ENCODE data around the gene TAP2. TPM values are rescaled to one million over a fixed set of nuclear protein-coding genes. Genes with fewer than 3 reads are reported as not detected.
A peak's percentile ranks its signal among the peaks of the same experiment; 100 is the strongest.

TAP2 gene
- total and polyA plus RNA-seq, 2 of the 13 experiments (the other 11 are each of a cell fraction or from before 2014, with no cell fraction given) = 10.3 to 17.6 TPM

GRCh38 chr6:32843979-32844838 is 5.7 kb upstream of the TAP2 start, which contains the start of gene PSMB8 (continued):
- TF ChIP-seq ZBTB40 (IDR thresholded peaks at IDR 0.05) (no peak), ZBTB40 (CRISPR knock-in tag; IDR thresholded peaks at IDR 0.05) (no peak), KAT7 (CRISPR knock-in tag; IDR thresholded peaks at IDR 0.05; ENCODE audit: borderline replicate concordance) (no peak), ZNF281 (CRISPR knock-in tag; IDR thresholded peaks at IDR 0.05; ENCODE audit: borderline replicate concordance) (no peak), CBX1 (IDR thresholded peaks at IDR 0.05; ENCODE audit: low read depth) (no peak), ZNF788 (CRISPR knock-in tag; IDR thresholded peaks at IDR 0.05; ENCODE audit: borderline replicate concordance) (0 out of 2 replicates have a peak, but pooled peaks have one; percentile 40), THAP11 (CRISPR knock-in tag; IDR thresholded peaks at IDR 0.05) (0 out of 2 replicates have a peak, but pooled peaks have one; percentile 42), ZNF576 (CRISPR knock-in tag; IDR thresholded peaks at IDR 0.05) (no peak), HMGA1 (CRISPR knock-in tag; conservative IDR thresholded peaks at IDR 0.05) (no peak), ZNF121 (CRISPR knock-in tag; IDR thresholded peaks at IDR 0.05) (no peak), ATF7 (IDR thresholded peaks at IDR 0.05) (no peak), ATF7 (CRISPR knock-in tag; IDR thresholded peaks at IDR 0.05) (0 out of 2 replicates have a peak, but pooled peaks have one; percentile 30), TAF1 (CRISPR knock-in tag; IDR thresholded peaks at IDR 0.05) (peak; percentile 40; the same call in 1 of the 2 replicates), ELF3 (CRISPR knock-in tag; IDR thresholded peaks at IDR 0.05) (peak; percentile 53), ZNF639 (CRISPR knock-in tag; conservative IDR thresholded peaks at IDR 0.05) (no peak; the same call in 1 of the 2 replicates), MAF1 (CRISPR knock-in tag; IDR thresholded peaks at IDR 0.05; ENCODE audit: borderline replicate concordance) (no peak)
